NCI-H1092 (cell line): Measurements from ENCODE around the gene TNPO1.
A peak's percentile ranks its signal among the peaks of the same experiment; 100 is the strongest.
"Not testable (repeated sequence)": the region's sequence is repeated elsewhere in the genome, so short reads cannot be mapped to it uniquely, and the experiment has no call there.

ENCODE experiments used
- DNase-seq: peaks from one replicate; lab custom pipeline; 2025; lab: John Stamatoyannopoulos, UW

Gene TNPO1

GRCh38 chr5:72934953-72935725 is 118.7 kb downstream of the TNPO1 start:
- not testable (repeated sequence) for DNase-seq

- DNase-seq, result no peak
Measured at GRCh38 chr5:72936893-72937292, 120.4 kb downstream of the TNPO1 start.

GRCh38 chr5:72937517-72938061 is 121.1 kb downstream of the TNPO1 start:
- DNase-seq, result no peak

GRCh38 chr5:72938206-72938605 is 121.7 kb downstream of the TNPO1 start:
- DNase-seq, result no peak

- DNase-seq, result no peak
Measured at GRCh38 chr5:72940082-72940481, 123.6 kb downstream of the TNPO1 start.

GRCh38 chr5:72943307-72943706 is 126.8 kb downstream of the TNPO1 start:
- DNase-seq, result no peak

GRCh38 chr5:72947498-72947897 is 131.0 kb downstream of the TNPO1 start:
- DNase-seq, result no peak

- DNase-seq, result no peak
Measured at GRCh38 chr5:72949481-72949880, 133.0 kb downstream of the TNPO1 start.

GRCh38 chr5:72951671-72952468 is 135.4 kb downstream of the TNPO1 start:
- no peak for DNase-seq

GRCh38 chr5:72954389-72954788 is 137.9 kb downstream of the TNPO1 start:
- DNase-seq, result no peak

- no peak for DNase-seq
Measured at GRCh38 chr5:72955143-72955767, 138.8 kb downstream of the TNPO1 start.

- peak; percentile 90 for DNase-seq
Measured at GRCh38 chr5:72955768-72956323, 139.4 kb downstream of the TNPO1 start, which contains the start of gene FCHO2. Gene FCHO2 (plus strand): TSS chr5:72956041. CDS start chr5:72956097, 56 bp downstream.

GRCh38 chr5:72956324-72957140 is 140.1 kb downstream of the TNPO1 start:
- peak; percentile 18 for DNase-seq

- DNase-seq, result no peak
Measured at GRCh38 chr5:72957337-72957736, 140.9 kb downstream of the TNPO1 start.

- DNase-seq, result no peak
Measured at GRCh38 chr5:72959257-72959656, 142.8 kb downstream of the TNPO1 start.
